Neural progenitor cell (in vitro differentiated cells): ENCODE measurements around the gene PRICKLE3. TPM values are rescaled to one million over a fixed set of nuclear protein-coding genes. Genes with fewer than 3 reads are reported as not detected.

Experiments
- DNase-seq: peaks from one replicate; pipeline ENCODE4 v3.0.0-alpha.2; 2016; ENCODE audit warnings: low spot score
- H2AFZ ChIP-seq: fragments of 200-600 bp; sonication (generic); replicated peaks from 2 replicates; pipeline ENCODE4 v1.6.1; 2016; ENCODE audit warnings: antibody characterized with exemption
- H3F3A ChIP-seq: fragments of 200-600 bp; sonication (generic); 2 replicates; pipeline ENCODE4 v1.6.1; 2016; ENCODE audit warnings: antibody characterized with exemption, low read depth
- H3K27ac ChIP-seq: fragments of 200-600 bp; sonication (generic); 2 replicates; pipeline ENCODE4 v1.5.1; 2016; ENCODE audit warnings: mild to moderate bottlenecking
- H3K27me3 ChIP-seq: fragments of 200-600 bp; sonication (generic); 2 replicates; pipeline ENCODE4 v1.6.1; 2016; ENCODE audit warnings: mild to moderate bottlenecking, moderate library complexity
- H3K36me3 ChIP-seq: fragments of 200-600 bp; sonication (generic); 2 replicates; pipeline ENCODE4 v1.5.1; 2016
- H3K4me1 ChIP-seq: fragments of 200-600 bp; sonication (generic); 2 replicates; pipeline ENCODE4 v1.6.1; 2016; ENCODE audit warnings: mixed run types
- H3K4me2 ChIP-seq: fragments of 200-600 bp; sonication (generic); 2 replicates; pipeline ENCODE4 v1.6.1; 2016
- H3K4me3 ChIP-seq: fragments of 200-600 bp; sonication (generic); 2 replicates; pipeline ENCODE4 v1.5.1; 2016
- H3K79me2 ChIP-seq: fragments of 200-600 bp; sonication (generic); 2 replicates; pipeline ENCODE4 v1.6.1; 2016; ENCODE audit warnings: low read depth
- H3K9ac ChIP-seq: fragments of 200-600 bp; sonication (generic); 2 replicates; pipeline ENCODE4 v1.6.1; 2016
- H3K9me3 ChIP-seq: fragments of 200-600 bp; sonication (generic); 2 replicates; pipeline ENCODE4 v1.5.1; 2016; ENCODE audit warnings: low read depth
- H4K20me1 ChIP-seq: fragments of 200-600 bp; sonication (generic); 2 replicates; pipeline ENCODE4 v1.6.1; 2016; ENCODE audit warnings: low read depth
- H3K27ac Mint-ChIP-seq: 3 replicates; pipeline ENCODE4 v1.8.0; 2021; ENCODE audit warnings: mixed read lengths
- H3K27me3 Mint-ChIP-seq: 2 replicates; pipeline ENCODE4 v1.8.0; 2022; ENCODE audit warnings: low read depth, mild to moderate bottlenecking, inconsistent platforms, moderate library complexity, mixed read lengths; ENCODE audit not compliant: insufficient read depth
- H3K36me3 Mint-ChIP-seq: 3 replicates; pipeline ENCODE4 v1.8.0; 2021; ENCODE audit warnings: mixed read lengths
- H3K4me1 Mint-ChIP-seq: 3 replicates; pipeline ENCODE4 v1.8.0; 2021; ENCODE audit warnings: mixed read lengths
- H3K4me3 Mint-ChIP-seq: 3 replicates; pipeline ENCODE4 v1.8.0; 2021; ENCODE audit warnings: mild to moderate bottlenecking, moderate library complexity, mixed read lengths
- H3K9me3 Mint-ChIP-seq: 3 replicates; pipeline ENCODE4 v1.8.0; 2020; ENCODE audit warnings: mixed read lengths
- EZH2 ChIP-seq: fragments of 200-600 bp; sonication (generic); IDR thresholded peaks from 2 replicates; pipeline ENCODE4 v1.6.1; 2017; ENCODE audit warnings: antibody characterized with exemption, mild to moderate bottlenecking, moderate library complexity
- EZH2phosphoT487 ChIP-seq: fragments of 200-600 bp; sonication (generic); IDR thresholded peaks from 2 replicates; pipeline ENCODE4 v1.6.1; 2017; ENCODE audit warnings: antibody characterized with exemption
- total RNA-seq: library from RNA; depleted of rRNA; stranded (reverse); fragments of >200 nt; gene quantifications from 2 replicates; pipeline ENCODE4 v1.2.3, GENCODE V29; 2015; ENCODE audit warnings: low replicate concordance
- TF ChIP-seq, protein P1 (sequence below): fragments of 200-600 bp; sonication (generic); IDR thresholded peaks from 2 replicates; pipeline ENCODE4 v1.5.1; 2017; ENCODE audit warnings: antibody characterized with exemption, mild to moderate bottlenecking

The PRICKLE3 gene
- total RNA-seq, 1 donor from 2014 or later: 0.28 TPM

DNA sequence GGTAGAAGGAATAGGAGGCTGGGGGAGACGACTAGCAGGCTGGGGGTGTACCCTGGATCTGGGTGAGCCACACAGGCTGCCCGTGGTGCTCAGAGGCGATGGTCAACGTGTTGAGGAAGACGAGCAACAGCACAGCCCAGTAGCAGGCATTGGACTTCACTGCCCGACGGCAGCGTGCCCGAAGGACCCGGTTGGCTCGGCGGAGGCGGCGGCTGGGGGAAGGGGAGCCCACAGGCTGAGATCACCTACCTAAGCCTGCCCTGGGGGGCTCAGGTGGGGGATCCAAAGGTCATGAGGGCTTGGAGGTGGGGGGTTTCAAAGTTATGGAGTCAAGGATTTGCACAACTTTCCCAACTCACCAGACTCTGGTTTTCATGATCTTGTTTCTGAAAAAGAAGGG lies 39.7 kb upstream of the PRICKLE3 start:
- Histone ChIP-seq H2AFZ (no peak overlapping the region), H3K27me3 (no peaks in the 10 kb centered on the region), H3K9me3 (no peaks in the 10 kb centered on the region), H3K27ac (no peak overlapping the region), H3K4me2 (no peak overlapping the region), H3K4me3 (no peak overlapping the region), H4K20me1 (no peaks in the 10 kb centered on the region), H3K79me2 (no peaks in the 10 kb centered on the region), H3K36me3 (no peaks in the 10 kb centered on the region), H3K9ac (no peak overlapping the region), H3F3A (no peaks in the 10 kb centered on the region), H3K4me1 (no peaks in the 10 kb centered on the region)
- Mint-ChIP-seq H3K4me3 (no peak overlapping the region), H3K36me3 (no peaks in the 10 kb centered on the region), H3K4me1 (no peaks in the 10 kb centered on the region), H3K27me3 (peaks cover 17% of the 10 kb centered on the region), H3K9me3 (peaks cover 24% of the 10 kb centered on the region), H3K27ac (no peak overlapping the region)
- TF ChIP-seq EZH2phosphoT487 (no peak), EZH2 (no peak)
- TF ChIP-seq, protein P1, sequence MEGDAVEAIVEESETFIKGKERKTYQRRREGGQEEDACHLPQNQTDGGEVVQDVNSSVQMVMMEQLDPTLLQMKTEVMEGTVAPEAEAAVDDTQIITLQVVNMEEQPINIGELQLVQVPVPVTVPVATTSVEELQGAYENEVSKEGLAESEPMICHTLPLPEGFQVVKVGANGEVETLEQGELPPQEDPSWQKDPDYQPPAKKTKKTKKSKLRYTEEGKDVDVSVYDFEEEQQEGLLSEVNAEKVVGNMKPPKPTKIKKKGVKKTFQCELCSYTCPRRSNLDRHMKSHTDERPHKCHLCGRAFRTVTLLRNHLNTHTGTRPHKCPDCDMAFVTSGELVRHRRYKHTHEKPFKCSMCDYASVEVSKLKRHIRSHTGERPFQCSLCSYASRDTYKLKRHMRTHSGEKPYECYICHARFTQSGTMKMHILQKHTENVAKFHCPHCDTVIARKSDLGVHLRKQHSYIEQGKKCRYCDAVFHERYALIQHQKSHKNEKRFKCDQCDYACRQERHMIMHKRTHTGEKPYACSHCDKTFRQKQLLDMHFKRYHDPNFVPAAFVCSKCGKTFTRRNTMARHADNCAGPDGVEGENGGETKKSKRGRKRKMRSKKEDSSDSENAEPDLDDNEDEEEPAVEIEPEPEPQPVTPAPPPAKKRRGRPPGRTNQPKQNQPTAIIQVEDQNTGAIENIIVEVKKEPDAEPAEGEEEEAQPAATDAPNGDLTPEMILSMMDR: no peak
- no peak for DNase-seq

DNA sequence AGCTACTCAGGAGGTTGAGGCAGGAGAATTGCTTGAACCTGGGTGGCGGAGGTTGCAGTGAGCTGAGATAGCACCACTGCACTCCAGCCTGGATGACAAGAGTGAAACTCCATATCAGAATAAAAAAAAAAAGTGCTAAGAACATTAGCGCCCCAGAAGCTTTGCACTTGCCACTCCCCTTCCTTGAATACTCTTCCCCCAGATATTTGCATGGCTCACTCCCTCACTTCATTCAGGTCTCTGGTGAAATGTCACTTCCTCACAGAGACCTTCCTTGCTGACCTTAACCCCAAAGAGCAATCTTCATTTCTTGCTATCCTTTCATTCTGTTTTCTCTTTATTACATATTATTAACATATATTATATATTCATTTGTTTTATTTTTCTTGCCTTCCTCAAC lies 35.7 kb upstream of the PRICKLE3 start:
- H3K27ac Mint-ChIP-seq: no peak overlapping the region
- no peak overlapping the region for H3K4me2 ChIP-seq
- H3K4me3 Mint-ChIP-seq: no peak overlapping the region
- no peak overlapping the region for H3K4me3 ChIP-seq
- H3K9ac ChIP-seq: no peak overlapping the region
- no peaks in the 10 kb centered on the region for H4K20me1 ChIP-seq
- H3K36me3 ChIP-seq: no peaks in the 10 kb centered on the region
- H3K79me2 ChIP-seq: no peaks in the 10 kb centered on the region
- no peaks in the 10 kb centered on the region for H3K4me1 Mint-ChIP-seq
- H3K9me3 Mint-ChIP-seq: peaks cover 32% of the 10 kb centered on the region
- peaks cover 23% of the 10 kb centered on the region for H3K27me3 Mint-ChIP-seq
- H3K27ac ChIP-seq: no peak overlapping the region
- H3K27me3 ChIP-seq: no peaks in the 10 kb centered on the region
- no peaks in the 10 kb centered on the region for H3F3A ChIP-seq
- H2AFZ ChIP-seq: no peak overlapping the region
- H3K4me1 ChIP-seq: no peaks in the 10 kb centered on the region
- no peaks in the 10 kb centered on the region for H3K9me3 ChIP-seq
- DNase-seq: no peak
- TF ChIP-seq EZH2 (no peak), EZH2phosphoT487 (no peak)
- TF ChIP-seq, protein P1: no peak
- no peaks in the 10 kb centered on the region for H3K36me3 Mint-ChIP-seq

DNA sequence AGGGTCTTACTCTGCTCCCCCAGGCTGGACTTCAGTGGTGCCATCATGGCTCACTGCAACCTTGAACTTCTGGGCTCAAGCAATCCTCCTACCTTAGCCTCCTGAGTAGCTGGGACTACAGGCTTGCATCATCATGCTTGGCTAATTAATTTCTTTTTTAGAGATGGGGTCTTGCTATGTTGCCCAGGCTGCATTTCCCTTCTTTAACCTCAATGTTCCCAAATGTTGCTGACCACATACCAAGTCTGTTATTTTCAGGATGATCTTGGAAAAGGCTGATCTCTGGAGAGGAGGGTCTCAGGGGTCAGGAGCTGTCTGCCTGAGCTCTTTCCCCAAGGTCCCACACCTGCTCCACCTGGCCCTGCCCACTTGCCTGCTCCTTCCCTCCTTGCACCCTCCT lies 33.9 kb upstream of the PRICKLE3 start:
- Histone ChIP-seq H3K9me3 (no peaks in the 10 kb centered on the region), H3K4me3 (no peak overlapping the region), H2AFZ (no peak overlapping the region), H4K20me1 (no peaks in the 10 kb centered on the region), H3K79me2 (no peaks in the 10 kb centered on the region), H3K9ac (no peak overlapping the region), H3K4me1 (no peaks in the 10 kb centered on the region), H3K4me2 (no peak overlapping the region), H3F3A (no peaks in the 10 kb centered on the region), H3K27me3 (no peaks in the 10 kb centered on the region), H3K27ac (no peak overlapping the region), H3K36me3 (no peaks in the 10 kb centered on the region)
- H3K27me3 Mint-ChIP-seq: peaks cover 20% of the 10 kb centered on the region
- no peak overlapping the region for H3K4me3 Mint-ChIP-seq
- peaks cover 39% of the 10 kb centered on the region for H3K9me3 Mint-ChIP-seq
- no peak for TF ChIP-seq EZH2phosphoT487
- TF ChIP-seq, protein P1: no peak
- no peak for TF ChIP-seq EZH2
- no peak for DNase-seq
- no peaks in the 10 kb centered on the region for H3K36me3 Mint-ChIP-seq
- H3K27ac Mint-ChIP-seq: no peak overlapping the region
- no peaks in the 10 kb centered on the region for H3K4me1 Mint-ChIP-seq
